Measurements from ENCODE around the gene MRPL48. TPM values are rescaled to one million over a fixed set of nuclear protein-coding genes. Genes with fewer than 3 reads are reported as not detected.

The MRPL48 gene
- total RNA-seq, 1 donor from 2014 or later, result 26.4 TPM

DNA sequence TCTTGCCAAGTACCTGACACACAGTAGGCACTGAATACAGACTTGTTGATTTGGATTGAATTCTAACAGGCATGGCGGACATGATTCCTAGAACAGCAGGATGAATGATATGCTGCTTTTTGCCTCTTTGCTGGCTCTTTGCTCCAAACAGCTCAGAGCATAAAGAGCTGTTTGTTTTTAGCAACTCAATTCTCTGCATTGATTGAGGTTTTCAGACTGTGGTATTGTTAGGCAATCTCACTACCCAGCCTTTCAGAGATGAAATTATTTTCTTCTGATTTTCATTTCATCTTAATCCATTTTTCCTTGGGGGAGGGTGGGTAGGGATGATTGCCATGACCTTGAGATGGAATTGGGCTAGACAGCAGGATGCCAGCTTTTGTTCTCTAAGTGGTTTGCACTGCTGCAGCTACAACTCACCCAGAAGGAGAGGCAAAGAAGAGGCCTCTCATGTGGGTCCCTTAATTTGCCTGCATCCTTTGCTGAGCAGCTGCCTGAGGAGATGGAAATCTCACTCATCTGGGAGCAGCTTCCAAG, 68.4 kb downstream of the MRPL48 start:
- Mint-ChIP-seq H3K27ac (ENCODE audit: unreplicated experiment) (no peak overlapping the region), H3K9me3 (ENCODE audit: unreplicated experiment) (no peaks in the 10 kb centered on the region), H3K4me3 (ENCODE audit: unreplicated experiment) (no peak overlapping the region), H3K4me1 (ENCODE audit: unreplicated experiment) (no peaks in the 10 kb centered on the region), H3K27me3 (ENCODE audit: unreplicated experiment) (no peaks in the 10 kb centered on the region), H3K36me3 (ENCODE audit: unreplicated experiment) (peaks cover 18% of the 10 kb centered on the region)
- no peak for DNase-seq (ENCODE audit: extremely low spot score, unreplicated experiment)
- TF ChIP-seq, protein P1, sequence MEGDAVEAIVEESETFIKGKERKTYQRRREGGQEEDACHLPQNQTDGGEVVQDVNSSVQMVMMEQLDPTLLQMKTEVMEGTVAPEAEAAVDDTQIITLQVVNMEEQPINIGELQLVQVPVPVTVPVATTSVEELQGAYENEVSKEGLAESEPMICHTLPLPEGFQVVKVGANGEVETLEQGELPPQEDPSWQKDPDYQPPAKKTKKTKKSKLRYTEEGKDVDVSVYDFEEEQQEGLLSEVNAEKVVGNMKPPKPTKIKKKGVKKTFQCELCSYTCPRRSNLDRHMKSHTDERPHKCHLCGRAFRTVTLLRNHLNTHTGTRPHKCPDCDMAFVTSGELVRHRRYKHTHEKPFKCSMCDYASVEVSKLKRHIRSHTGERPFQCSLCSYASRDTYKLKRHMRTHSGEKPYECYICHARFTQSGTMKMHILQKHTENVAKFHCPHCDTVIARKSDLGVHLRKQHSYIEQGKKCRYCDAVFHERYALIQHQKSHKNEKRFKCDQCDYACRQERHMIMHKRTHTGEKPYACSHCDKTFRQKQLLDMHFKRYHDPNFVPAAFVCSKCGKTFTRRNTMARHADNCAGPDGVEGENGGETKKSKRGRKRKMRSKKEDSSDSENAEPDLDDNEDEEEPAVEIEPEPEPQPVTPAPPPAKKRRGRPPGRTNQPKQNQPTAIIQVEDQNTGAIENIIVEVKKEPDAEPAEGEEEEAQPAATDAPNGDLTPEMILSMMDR (IDR thresholded peaks at IDR 0.05), result no peak

GRCh38 chr11:73859671-73860070, 72.0 kb downstream of the MRPL48 start:
- Mint-ChIP-seq H3K27ac (ENCODE audit: unreplicated experiment) (no peak overlapping the region), H3K4me1 (ENCODE audit: unreplicated experiment) (no peaks in the 10 kb centered on the region), H3K36me3 (ENCODE audit: unreplicated experiment) (peaks cover 28% of the 10 kb centered on the region), H3K9me3 (ENCODE audit: unreplicated experiment) (no peaks in the 10 kb centered on the region), H3K4me3 (ENCODE audit: unreplicated experiment) (no peak overlapping the region), H3K27me3 (ENCODE audit: unreplicated experiment) (no peaks in the 10 kb centered on the region)
- TF ChIP-seq, protein P1 (IDR thresholded peaks at IDR 0.05), result no peak
- no peak for DNase-seq (ENCODE audit: extremely low spot score, unreplicated experiment)

- H3K27me3 Mint-ChIP-seq (ENCODE audit: unreplicated experiment), result no peaks in the 10 kb centered on the region
- no peak overlapping the region for H3K27ac Mint-ChIP-seq (ENCODE audit: unreplicated experiment)
- TF ChIP-seq, protein P1 (IDR thresholded peaks at IDR 0.05), result no peak
- H3K9me3 Mint-ChIP-seq (ENCODE audit: unreplicated experiment), result no peaks in the 10 kb centered on the region
- H3K4me1 Mint-ChIP-seq (ENCODE audit: unreplicated experiment), result no peaks in the 10 kb centered on the region
- H3K4me3 Mint-ChIP-seq (ENCODE audit: unreplicated experiment), result no peak overlapping the region
- DNase-seq (ENCODE audit: extremely low spot score, unreplicated experiment), result no peak
- peaks cover 28% of the 10 kb centered on the region for H3K36me3 Mint-ChIP-seq (ENCODE audit: unreplicated experiment)
These were observed 72.5 kb downstream of the MRPL48 start for GRCh38 chr11:73860202-73860601.

GRCh38 chr11:73862986-73863385, 75.3 kb downstream of the MRPL48 start:
- TF ChIP-seq, protein P1 (IDR thresholded peaks at IDR 0.05), result no peak
- Mint-ChIP-seq H3K4me1 (ENCODE audit: unreplicated experiment) (peaks cover 6% of the 10 kb centered on the region), H3K27me3 (ENCODE audit: unreplicated experiment) (no peaks in the 10 kb centered on the region), H3K36me3 (ENCODE audit: unreplicated experiment) (peaks cover 31% of the 10 kb centered on the region), H3K9me3 (ENCODE audit: unreplicated experiment) (no peaks in the 10 kb centered on the region), H3K27ac (ENCODE audit: unreplicated experiment) (no peak overlapping the region), H3K4me3 (ENCODE audit: unreplicated experiment) (no peak overlapping the region)
- DNase-seq (ENCODE audit: extremely low spot score, unreplicated experiment), result no peak

GRCh38 chr11:73866095-73866579, 78.5 kb downstream of the MRPL48 start:
- H3K4me3 Mint-ChIP-seq (ENCODE audit: unreplicated experiment), result no peak overlapping the region
- TF ChIP-seq, protein P1 (IDR thresholded peaks at IDR 0.05), result no peak
- DNase-seq (ENCODE audit: extremely low spot score, unreplicated experiment), result no peak
- no peaks in the 10 kb centered on the region for H3K9me3 Mint-ChIP-seq (ENCODE audit: unreplicated experiment)
- H3K36me3 Mint-ChIP-seq (ENCODE audit: unreplicated experiment), result peaks cover 22% of the 10 kb centered on the region
- peaks cover 6% of the 10 kb centered on the region for H3K4me1 Mint-ChIP-seq (ENCODE audit: unreplicated experiment)
- no peaks in the 10 kb centered on the region for H3K27me3 Mint-ChIP-seq (ENCODE audit: unreplicated experiment)
- H3K27ac Mint-ChIP-seq (ENCODE audit: unreplicated experiment), result no peak overlapping the region

Data from osteocyte (in vitro differentiated cells).